Prostate gland (tissue), 2 donors: ENCODE data around the gene FCHSD2.

Experiments
- CTCF ChIP-seq, 4 experiments: fragments of 200-600 bp in 2 of 4; fragments of 450-650 bp in 2 of 4; sonication (generic) in 2 of 4; IDR thresholded peaks; 1 replicate in 3 of 4; 2 replicates in 1 of 4; pipeline ENCODE4 v1.5.1; 2016 to 2019; ENCODE audit warnings: antibody characterized with exemption in 4 of 4, mild to moderate bottlenecking in 2 of 4, moderate library complexity in 2 of 4
- POLR2AphosphoS5 ChIP-seq: sonication (generic); formaldehyde crosslinking; IDR thresholded peaks from one replicate; pipeline ENCODE4 v1.6.1; 2017; ENCODE audit warnings: antibody characterized with exemption

DNA sequence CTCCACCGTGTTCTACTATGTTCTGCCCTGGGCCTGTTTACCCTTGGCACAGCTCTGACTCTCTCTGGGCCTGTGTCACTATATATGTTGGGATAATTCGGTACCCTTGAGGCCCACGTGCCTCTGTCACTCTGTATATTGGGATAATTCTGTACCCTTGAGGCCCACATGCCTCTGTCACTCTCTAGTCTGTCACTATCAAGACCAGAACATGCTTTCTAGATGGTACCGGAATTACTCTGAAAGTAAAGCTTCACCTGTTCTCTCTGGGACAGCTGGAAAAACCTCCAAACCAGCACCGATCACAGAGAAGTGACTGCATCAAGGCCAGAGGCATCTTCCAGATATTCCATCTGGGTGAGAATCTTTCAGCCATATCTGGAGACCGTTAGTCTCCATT, 9.3 kb upstream of the FCHSD2 start:
- no peak for TF ChIP-seq CTCF (IDR thresholded peaks at IDR 0.05)
- no peak for TF ChIP-seq POLR2AphosphoS5
